Ishikawa (cell line): ENCODE measurements around the gene B3GAT1.
A peak's percentile ranks its signal among the peaks of the same experiment; 100 is the strongest.

Experiments
- CEBPB ChIP-seq: IDR thresholded peaks from 2 replicates; pipeline ENCODE4 v1.6.1; 2012
- CREB1 ChIP-seq: IDR thresholded peaks from 2 replicates; pipeline ENCODE4 v1.6.1; 2012; ENCODE audit warnings: low read depth
- EGR1 ChIP-seq: IDR thresholded peaks from 2 replicates; pipeline ENCODE4 v1.6.1; 2012
- EP300 ChIP-seq: IDR thresholded peaks from 2 replicates; pipeline ENCODE4 v1.6.1; 2012; ENCODE audit warnings: borderline replicate concordance
- FOXM1 ChIP-seq: IDR thresholded peaks from 2 replicates; pipeline ENCODE4 v1.6.1; 2012; ENCODE audit warnings: low read depth, borderline replicate concordance
- NFIC ChIP-seq: IDR thresholded peaks from 2 replicates; pipeline ENCODE4 v1.6.1; 2012
- RAD21 ChIP-seq: IDR thresholded peaks from 2 replicates; pipeline ENCODE4 v1.6.1; 2012; ENCODE audit warnings: low read depth
- TAF1 ChIP-seq: IDR thresholded peaks from 2 replicates; pipeline ENCODE4 v1.6.1; 2012; ENCODE audit warnings: low read depth, mild to moderate bottlenecking
- TCF12 ChIP-seq: IDR thresholded peaks from 2 replicates; pipeline ENCODE4 v1.6.1; 2012; ENCODE audit warnings: low read depth
- TEAD4 ChIP-seq: IDR thresholded peaks from 2 replicates; pipeline ENCODE4 v1.6.1; 2012
- YY1 ChIP-seq: IDR thresholded peaks from 2 replicates; pipeline ENCODE4 v1.6.1; 2012; ENCODE audit warnings: low read depth
- ZBTB7A ChIP-seq: IDR thresholded peaks from 2 replicates; pipeline ENCODE4 v1.6.1; 2012; ENCODE audit warnings: low read depth
- TF ChIP-seq, protein P1 (sequence below): IDR thresholded peaks from 2 replicates; pipeline ENCODE4 v1.6.1; 2012
- TF ChIP-seq, protein P2 (sequence below): IDR thresholded peaks from 2 replicates; pipeline ENCODE4 v1.6.1; 2012; ENCODE audit warnings: low read depth, mild to moderate bottlenecking
- TF ChIP-seq, protein P3 (sequence below): IDR thresholded peaks from 2 replicates; pipeline ENCODE4 v1.6.1; 2012

The B3GAT1 gene

DNA sequence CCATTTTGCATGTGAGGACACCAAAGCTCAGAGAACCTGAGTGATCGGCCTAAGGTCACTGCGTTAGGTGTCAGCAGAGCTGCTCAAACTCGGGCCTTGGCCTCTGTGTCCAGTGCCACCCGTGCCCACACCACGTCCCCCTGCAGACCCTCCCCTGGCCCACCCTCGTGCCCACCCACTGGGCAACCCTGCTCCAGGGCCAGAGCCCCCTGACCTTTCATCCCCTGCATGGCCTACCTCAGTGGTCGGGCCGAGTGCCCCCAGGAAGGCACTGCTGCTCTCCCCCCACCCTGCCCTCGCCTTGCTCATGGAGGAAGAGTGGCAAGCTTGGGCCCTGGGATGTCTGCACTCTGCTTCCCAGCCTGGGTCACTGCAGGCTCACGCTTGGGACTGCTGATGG is 17.7 kb downstream of the B3GAT1 start:
- TF ChIP-seq EP300 (no peak), ZBTB7A (no peak), TAF1 (no peak), TEAD4 (no peak), CEBPB (no peak), RAD21 (no peak), TCF12 (no peak), CREB1 (no peak)
- TF ChIP-seq, protein P1, sequence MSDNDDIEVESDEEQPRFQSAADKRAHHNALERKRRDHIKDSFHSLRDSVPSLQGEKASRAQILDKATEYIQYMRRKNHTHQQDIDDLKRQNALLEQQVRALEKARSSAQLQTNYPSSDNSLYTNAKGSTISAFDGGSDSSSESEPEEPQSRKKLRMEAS: no peak
- TF ChIP-seq, protein P2, sequence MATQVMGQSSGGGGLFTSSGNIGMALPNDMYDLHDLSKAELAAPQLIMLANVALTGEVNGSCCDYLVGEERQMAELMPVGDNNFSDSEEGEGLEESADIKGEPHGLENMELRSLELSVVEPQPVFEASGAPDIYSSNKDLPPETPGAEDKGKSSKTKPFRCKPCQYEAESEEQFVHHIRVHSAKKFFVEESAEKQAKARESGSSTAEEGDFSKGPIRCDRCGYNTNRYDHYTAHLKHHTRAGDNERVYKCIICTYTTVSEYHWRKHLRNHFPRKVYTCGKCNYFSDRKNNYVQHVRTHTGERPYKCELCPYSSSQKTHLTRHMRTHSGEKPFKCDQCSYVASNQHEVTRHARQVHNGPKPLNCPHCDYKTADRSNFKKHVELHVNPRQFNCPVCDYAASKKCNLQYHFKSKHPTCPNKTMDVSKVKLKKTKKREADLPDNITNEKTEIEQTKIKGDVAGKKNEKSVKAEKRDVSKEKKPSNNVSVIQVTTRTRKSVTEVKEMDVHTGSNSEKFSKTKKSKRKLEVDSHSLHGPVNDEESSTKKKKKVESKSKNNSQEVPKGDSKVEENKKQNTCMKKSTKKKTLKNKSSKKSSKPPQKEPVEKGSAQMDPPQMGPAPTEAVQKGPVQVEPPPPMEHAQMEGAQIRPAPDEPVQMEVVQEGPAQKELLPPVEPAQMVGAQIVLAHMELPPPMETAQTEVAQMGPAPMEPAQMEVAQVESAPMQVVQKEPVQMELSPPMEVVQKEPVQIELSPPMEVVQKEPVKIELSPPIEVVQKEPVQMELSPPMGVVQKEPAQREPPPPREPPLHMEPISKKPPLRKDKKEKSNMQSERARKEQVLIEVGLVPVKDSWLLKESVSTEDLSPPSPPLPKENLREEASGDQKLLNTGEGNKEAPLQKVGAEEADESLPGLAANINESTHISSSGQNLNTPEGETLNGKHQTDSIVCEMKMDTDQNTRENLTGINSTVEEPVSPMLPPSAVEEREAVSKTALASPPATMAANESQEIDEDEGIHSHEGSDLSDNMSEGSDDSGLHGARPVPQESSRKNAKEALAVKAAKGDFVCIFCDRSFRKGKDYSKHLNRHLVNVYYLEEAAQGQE: no peak

- TF ChIP-seq YY1: no peak
- no peak for TF ChIP-seq TAF1
- TF ChIP-seq TEAD4: no peak
- TF ChIP-seq, protein P3, sequence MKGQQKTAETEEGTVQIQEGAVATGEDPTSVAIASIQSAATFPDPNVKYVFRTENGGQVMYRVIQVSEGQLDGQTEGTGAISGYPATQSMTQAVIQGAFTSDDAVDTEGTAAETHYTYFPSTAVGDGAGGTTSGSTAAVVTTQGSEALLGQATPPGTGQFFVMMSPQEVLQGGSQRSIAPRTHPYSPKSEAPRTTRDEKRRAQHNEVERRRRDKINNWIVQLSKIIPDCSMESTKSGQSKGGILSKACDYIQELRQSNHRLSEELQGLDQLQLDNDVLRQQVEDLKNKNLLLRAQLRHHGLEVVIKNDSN: no peak
- TF ChIP-seq CREB1: no peak
- no peak for TF ChIP-seq TCF12
- no peak for TF ChIP-seq ZBTB7A
- TF ChIP-seq RAD21: no peak
- no peak for TF ChIP-seq FOXM1
- TF ChIP-seq CEBPB: no peak
- TF ChIP-seq, protein P2: no peak
- TF ChIP-seq NFIC: no peak
- TF ChIP-seq, protein P1: no peak
- no peak for TF ChIP-seq EGR1
- no peak for TF ChIP-seq EP300
Observed at GRCh38 chr11:134393638-134394037, 18.4 kb downstream of the B3GAT1 start.

- TF ChIP-seq CREB1 (no peak), FOXM1 (no peak), EGR1 (no peak)
- TF ChIP-seq, protein P2: peak; percentile 32; the same call in 1 of the 2 replicates
- TF ChIP-seq, protein P1: no peak
Observed at GRCh38 chr11:134392953-134393615, 19.0 kb downstream of the B3GAT1 start.

DNA sequence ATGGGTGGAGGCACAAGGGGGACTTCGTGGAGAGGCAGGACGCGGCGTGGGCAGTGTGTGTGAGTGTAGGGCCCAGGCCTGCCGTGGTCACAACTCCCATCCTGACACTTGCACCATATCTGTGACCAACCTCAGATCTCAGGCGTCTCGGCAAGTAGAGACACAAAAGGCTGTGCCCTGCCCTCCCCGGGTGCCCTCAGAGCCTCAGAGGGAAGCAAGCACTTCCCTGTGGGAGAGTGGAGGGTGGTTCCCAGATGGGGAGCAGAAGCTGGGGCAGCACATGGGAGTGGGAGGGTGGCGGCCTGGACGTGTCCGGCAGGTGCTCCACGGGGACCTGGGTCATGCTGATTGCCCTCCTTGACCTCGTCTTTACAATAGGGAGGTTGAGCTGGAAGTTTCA is 20.4 kb downstream of the B3GAT1 start:
- TF ChIP-seq EP300 (no peak), EGR1 (no peak), TEAD4 (no peak)
